ENCODE data around the gene CTNNBL1.

CTNNBL1 gene

DNA sequence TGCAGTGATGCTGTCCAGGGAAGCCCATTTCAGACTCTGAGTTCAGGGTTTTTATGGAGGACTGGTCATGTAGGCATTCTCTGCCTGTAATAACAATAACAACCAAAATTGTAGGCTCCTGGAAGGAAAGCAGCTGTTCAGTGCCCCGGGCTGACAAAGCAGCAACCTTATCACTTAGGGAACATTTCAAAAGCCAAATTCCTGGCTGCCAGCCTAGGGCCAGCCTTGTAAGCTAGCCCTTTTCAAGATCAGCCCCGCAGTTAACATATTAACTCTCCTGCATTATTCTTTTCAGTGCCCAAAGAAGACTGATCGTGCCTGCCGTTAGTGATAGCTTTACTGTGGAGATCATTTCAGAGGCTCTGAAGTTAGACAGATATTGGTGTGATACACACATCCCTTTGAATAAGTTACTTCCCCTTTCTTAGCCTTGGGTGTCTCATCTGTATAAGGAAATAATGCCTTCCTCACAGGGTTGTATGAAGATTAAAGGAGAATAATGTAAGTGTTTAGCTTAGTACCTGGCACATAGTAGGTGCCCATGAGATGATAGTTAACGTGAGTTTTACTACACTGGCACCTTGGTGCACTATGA, 44.1 kb downstream of the CTNNBL1 start:
- DNase-seq (ENCODE audit: low read depth in 3 of 3), result no peak

GRCh38 chr20:37741055-37741454, 47.2 kb downstream of the CTNNBL1 start:
- no peak for DNase-seq (ENCODE audit: low read depth in 3 of 3)

- no peak for DNase-seq (ENCODE audit: low read depth in 3 of 3)
Observed at GRCh38 chr20:37741570-37741969, 47.7 kb downstream of the CTNNBL1 start.

DNA sequence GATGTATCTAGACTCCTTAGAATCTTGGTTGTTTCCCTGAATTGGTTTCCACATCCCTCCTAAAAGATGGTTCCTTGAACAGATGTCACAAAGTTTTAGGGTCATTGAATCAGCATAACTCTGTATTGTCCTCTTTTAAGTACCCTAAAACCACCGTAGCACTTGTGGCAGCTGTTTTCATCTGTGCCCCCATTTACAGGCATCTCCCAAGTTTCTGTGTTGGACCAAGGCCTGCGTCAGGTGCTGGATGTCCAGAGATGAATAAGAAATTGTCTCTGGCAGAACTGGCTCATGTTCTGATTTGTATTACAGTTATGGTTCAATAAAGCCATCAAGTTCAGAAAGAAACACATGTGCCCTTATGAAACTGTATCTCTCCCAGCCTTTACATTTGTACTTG, 48.3 kb downstream of the CTNNBL1 start:
- no peak for DNase-seq (ENCODE audit: low read depth in 3 of 3)

- DNase-seq (ENCODE audit: low read depth in 3 of 3), result no peak
Observed at GRCh38 chr20:37744347-37744746, 50.5 kb downstream of the CTNNBL1 start.

- DNase-seq (ENCODE audit: low read depth in 3 of 3), result peak in 2 of 3 experiments; percentile 0 to 9
Observed at GRCh38 chr20:37745553-37745952, 51.7 kb downstream of the CTNNBL1 start.

DNA sequence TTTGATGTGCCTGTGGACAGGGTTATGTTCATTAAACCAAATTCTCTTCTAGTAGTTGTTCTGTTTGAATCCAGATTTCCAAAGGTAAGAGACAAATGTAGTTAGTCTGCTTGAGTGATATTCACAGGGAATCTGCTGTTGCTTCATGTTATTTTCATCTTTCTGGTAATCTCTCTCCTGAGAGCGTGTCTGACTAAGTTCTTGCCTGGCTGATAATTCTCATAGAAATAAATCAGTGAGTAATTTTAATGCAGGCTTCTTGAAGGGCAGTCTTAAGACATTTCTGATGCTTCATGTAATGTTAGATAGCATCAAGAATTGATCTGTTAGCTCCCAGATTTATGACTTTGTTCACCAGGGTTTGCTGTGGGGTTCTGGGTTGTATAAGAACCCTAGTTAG, 54.2 kb downstream of the CTNNBL1 start:
- no peak for DNase-seq (ENCODE audit: low read depth in 3 of 3)

DNA sequence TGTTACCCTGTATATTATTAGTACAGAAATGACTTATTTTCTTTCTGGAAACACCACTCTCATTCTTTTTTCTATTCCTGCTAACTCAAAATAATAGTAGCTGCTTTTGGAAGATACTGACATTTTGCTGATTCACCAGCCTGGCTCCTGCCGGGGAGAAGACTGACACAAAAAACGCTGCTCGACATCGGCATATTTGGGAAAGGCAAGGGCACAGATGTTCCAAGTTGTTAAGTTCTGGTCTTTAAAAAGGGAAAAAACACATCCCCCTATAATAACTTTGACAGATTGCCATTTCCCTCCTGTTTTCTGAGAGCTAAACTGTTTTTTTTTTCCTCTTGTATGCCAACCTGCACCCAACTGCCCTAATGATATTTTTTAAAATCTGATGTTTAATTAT, 55.4 kb downstream of the CTNNBL1 start:
- no peak for DNase-seq (ENCODE audit: low read depth in 3 of 3)

DNA sequence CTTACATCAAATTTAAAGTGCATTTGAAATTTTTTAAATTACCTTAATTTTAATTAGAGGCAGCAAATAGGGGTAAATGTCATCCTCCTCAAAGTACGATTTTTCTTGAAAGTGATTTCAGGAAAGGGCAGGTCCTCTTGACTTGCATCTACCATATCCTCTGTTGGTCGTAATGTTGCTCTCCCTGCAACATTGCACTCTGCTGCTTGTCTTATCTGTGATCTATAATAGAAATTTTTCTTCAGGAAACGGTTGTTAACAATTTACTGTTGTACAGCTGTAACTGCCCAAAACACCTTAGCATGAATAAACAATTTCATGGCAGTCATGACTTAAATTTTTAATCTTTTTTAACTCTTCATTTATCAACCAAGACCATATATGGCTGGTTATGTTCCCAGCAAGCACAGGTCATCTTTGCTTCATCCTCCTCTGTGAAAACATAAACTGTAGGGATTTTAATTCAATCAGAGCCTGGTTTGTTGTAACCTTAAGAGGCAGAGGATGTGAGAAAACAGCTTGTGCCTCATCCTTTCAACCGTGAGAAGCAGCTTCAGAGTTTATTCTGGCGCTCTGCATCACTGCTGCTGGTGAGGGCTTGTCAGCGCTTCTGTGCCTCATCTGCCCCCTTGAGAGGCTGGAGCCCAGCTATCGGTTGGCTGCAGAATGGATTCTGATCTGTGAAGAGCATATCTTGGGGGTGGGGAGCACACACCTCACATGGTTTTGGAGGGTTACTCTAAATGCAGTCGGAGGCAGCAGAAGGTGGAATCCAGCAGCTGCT, 56.0 kb downstream of the CTNNBL1 start:
- no peak for DNase-seq (ENCODE audit: low read depth in 3 of 3)

GRCh38 chr20:37755665-37756064, 61.8 kb downstream of the CTNNBL1 start:
- no peak for DNase-seq (ENCODE audit: low read depth in 3 of 3)

GRCh38 chr20:37756234-37756633, 62.4 kb downstream of the CTNNBL1 start:
- DNase-seq (ENCODE audit: low read depth in 3 of 3), result no peak

GRCh38 chr20:37757550-37757949, 63.7 kb downstream of the CTNNBL1 start:
- no peak for DNase-seq (ENCODE audit: low read depth in 3 of 3)

DNA sequence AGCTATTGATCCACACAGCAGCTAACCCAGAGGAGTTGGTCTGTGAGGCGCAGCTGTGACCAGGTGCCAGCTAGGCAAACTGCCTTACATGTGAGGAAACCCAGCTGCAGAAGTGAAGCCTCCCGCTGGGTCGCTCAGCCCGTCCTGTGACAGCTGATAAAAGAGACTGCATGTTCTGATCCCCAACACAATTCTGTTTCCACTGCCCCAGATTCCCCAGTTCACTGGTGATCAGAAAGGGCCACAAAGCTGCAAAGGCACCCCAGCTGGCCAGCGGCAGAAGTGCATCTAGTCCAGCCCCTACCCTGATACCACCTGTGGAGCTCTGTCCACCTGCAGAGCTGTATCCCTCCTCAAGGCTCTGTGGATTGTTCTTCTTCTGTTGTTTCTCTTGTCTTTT, 64.5 kb downstream of the CTNNBL1 start:
- DNase-seq (ENCODE audit: low read depth in 3 of 3), result no peak

GRCh38 chr20:37759052-37759553, 65.3 kb downstream of the CTNNBL1 start:
- DNase-seq (ENCODE audit: low read depth in 3 of 3), result no peak

GRCh38 chr20:37759761-37760209, 66.0 kb downstream of the CTNNBL1 start:
- DNase-seq (ENCODE audit: low read depth in 3 of 3), result no peak

DNA sequence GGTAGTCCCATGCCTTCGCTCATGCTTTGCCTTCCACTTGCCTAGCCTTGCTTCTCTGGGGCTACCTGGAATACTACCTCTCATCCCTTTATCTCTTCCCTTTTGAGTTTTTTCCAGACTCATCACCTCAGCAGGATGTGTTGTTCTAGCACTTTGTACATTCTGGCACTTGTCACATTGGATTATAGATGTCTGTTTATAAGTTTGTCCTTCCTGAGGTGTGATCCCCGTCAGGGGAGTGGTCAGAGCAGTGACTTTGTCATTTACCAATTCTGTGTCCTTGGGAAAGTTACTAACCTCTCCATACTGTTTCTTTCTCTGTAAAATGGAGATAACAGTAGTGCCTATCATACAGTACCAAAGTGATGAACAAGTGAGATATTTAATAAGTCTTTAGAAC, 66.5 kb downstream of the CTNNBL1 start:
- no peak for DNase-seq (ENCODE audit: low read depth in 3 of 3)

GRCh38 chr20:37762716-37763485, 69.1 kb downstream of the CTNNBL1 start:
- DNase-seq (ENCODE audit: low read depth in 3 of 3), result no peak

GRCh38 chr20:37764333-37764935, 70.6 kb downstream of the CTNNBL1 start:
- DNase-seq (ENCODE audit: low read depth in 3 of 3), result no peak

- no peak for DNase-seq (ENCODE audit: low read depth in 3 of 3)
Observed at GRCh38 chr20:37770908-37771307, 77.1 kb downstream of the CTNNBL1 start.

- DNase-seq (ENCODE audit: low read depth in 3 of 3), result no peak
Observed at GRCh38 chr20:37773291-37773826, 79.5 kb downstream of the CTNNBL1 start.

DNA sequence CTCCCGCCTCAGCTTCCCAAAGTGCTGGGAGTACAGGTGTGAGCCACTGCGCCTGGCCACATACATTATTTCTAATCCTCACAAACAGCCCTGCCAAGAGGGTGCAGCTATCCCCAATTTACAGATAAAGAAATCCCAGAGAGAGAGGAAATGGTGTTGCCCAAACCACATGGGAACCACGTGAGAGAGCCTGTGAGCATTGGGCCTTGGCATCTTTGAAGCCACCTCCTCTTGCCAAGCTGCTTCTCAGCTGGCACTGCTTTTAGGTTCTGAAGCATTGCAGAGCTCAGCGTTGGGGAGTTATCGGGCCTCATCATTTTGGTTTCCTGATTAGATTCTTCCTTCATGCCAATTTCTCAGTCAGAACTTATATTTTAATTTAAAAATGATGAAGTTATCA, 80.3 kb downstream of the CTNNBL1 start:
- no peak for DNase-seq (ENCODE audit: low read depth in 3 of 3)

DNA sequence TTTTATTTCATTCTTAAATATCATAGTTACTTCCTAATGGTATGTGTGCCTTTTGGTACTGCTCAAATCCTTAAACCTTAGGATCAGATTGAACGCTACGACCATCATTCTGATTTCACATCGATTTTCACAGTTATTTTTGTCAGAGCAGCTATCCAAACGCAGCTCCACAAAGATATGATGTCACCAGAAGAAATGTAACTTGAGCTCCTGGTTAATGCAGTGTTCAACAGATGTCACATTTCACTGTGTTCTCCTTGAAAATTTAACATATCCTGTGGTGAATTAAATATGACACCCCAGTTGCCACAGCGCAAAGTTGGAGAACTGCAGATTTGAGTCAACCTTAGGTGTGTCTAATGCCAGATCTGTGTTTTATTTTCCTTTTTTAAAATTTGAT, 81.4 kb downstream of the CTNNBL1 start:
- no peak for DNase-seq (ENCODE audit: low read depth in 3 of 3)

Measured in stimulated activated CD4-positive, alpha-beta T cell treated with anti-CD3 and anti-CD28 coated beads, TNF-alpha, amount 100 ng/mL, for 24 hours (primary cell).